ENCODE measurements around the gene CCDC170.
"Not testable (repeated sequence)": the region's sequence is repeated elsewhere in the genome, so short reads cannot be mapped to it uniquely, and the experiment has no call there.

The CCDC170 gene

GRCh38 chr6:151452750-151453427 lies 40.9 kb upstream of the CCDC170 start:
- H3K4me3 ChIP-seq (ENCODE audit: low read length) = peak overlapping the region; percentile 94
- no peak for TF ChIP-seq CTCF (conservative IDR thresholded peaks at IDR 0.05; ENCODE audit: low read depth, low read length)
- no peak for DNase-seq (ENCODE audit: low read depth)

DNA sequence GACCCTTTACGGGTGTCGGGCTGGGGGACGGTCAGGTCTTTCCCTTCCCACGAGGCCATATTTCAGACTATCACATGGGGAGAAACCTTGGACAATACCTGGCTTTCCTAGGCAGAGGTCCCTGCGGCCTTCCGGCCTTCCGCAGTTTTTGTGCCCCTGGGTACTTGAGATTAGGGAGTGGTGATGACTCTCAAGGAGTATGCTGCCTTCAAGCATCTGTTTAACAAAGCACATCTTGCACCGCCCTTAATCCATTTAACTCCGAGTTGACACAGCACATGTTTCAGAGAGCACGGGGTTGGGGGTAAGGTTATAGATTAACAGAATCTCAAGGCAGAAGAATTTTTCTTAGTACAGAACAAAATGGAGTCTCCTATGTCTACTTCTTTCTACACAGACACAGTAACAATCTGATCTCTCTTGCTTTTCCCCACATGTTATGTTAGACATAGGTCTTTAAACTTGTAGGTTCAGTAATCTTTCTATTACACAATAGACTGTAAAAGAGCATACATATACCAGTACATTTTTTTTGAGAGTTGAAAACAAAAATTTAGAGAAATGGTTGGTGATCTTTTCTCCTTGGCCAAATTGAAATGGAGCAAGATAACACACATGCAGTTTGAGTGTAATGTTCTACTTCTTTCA lies 37.9 kb upstream of the CCDC170 start:
- H3K4me3 ChIP-seq (ENCODE audit: low read length); DNase-seq (ENCODE audit: low read depth): not testable (repeated sequence)

DNA sequence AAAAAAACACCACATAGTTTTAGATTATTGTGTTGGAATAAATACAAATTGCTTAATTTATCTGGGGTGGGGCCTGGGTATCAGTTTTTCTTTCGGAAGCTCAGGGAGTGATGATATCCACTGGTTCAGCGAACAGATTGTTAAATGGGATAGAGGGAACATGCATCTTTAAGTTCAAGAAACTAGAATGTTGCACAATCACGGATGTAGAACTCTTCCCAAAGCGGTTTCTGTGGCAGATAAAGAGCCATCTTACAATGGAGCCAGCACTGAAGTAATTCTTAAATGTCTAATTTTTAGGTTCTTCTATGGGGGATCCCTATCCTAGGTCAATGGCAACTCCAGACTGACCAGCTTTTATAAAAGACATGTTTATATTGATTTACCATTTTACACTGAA lies 32.1 kb upstream of the CCDC170 start:
- no peak for DNase-seq (ENCODE audit: low read depth)
- no peak overlapping the region for H3K4me3 ChIP-seq (ENCODE audit: low read length)
- no peak for TF ChIP-seq CTCF (conservative IDR thresholded peaks at IDR 0.05; ENCODE audit: low read depth, low read length)

DNA sequence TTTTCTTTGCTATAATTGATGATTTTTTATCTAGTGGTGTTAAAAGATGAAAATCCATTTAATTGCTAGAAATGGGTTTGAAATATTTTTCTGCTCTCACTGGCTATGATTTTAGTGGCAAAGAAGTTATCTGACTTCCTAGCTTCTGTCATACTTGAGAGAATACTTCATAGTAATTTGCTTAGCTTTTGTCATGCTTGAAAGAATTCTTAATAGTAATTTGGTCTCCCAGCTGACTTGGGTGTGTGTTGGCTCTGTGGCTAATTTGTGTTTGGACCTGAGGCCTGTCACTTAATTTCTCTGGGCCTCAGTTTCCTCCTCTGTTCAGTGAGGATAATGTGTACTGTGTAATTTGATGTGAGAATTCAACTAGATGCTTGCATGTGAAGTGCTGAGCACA lies 29.1 kb upstream of the CCDC170 start:
- no peak for DNase-seq (ENCODE audit: low read depth)
- no peak for TF ChIP-seq CTCF (conservative IDR thresholded peaks at IDR 0.05; ENCODE audit: low read depth, low read length)

GRCh38 chr6:151475653-151476523 lies 17.9 kb upstream of the CCDC170 start:
- DNase-seq (ENCODE audit: low read depth) = no peak
- no peak overlapping the region for H3K4me3 ChIP-seq (ENCODE audit: low read length)

More for the DNA sequence above, 29.1 kb upstream of the CCDC170 start:
- H3K4me3 ChIP-seq (ENCODE audit: low read length) = no peak overlapping the region

DNA sequence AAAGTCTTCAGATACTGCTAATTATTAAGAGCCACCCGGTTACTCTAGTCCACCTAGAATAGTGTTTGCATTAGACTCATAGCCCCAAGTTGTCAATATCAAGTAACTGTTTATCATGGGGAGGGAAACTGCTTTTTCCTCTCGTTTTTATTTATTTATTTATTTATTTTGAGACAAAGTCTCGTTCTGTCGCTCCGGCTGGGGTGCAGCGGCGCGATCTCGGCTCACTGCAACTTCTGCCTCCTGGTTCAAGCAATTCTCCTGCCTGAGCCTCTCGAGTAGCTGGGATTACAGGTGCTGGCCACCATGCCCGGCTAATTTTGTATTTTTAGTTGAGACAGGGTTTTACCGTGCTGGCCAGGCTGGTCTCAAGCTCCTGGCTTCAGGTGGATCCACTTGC lies 16.1 kb upstream of the CCDC170 start:
- no peak for TF ChIP-seq CTCF (conservative IDR thresholded peaks at IDR 0.05; ENCODE audit: low read depth, low read length)
- DNase-seq (ENCODE audit: low read depth) = no peak
- no peak overlapping the region for H3K4me3 ChIP-seq (ENCODE audit: low read length)

More at GRCh38 chr6:151475653-151476523, 17.9 kb upstream of the CCDC170 start:
- peak; percentile 73 for TF ChIP-seq CTCF (conservative IDR thresholded peaks at IDR 0.05; ENCODE audit: low read depth, low read length)

GRCh38 chr6:151478670-151479069 lies 15.1 kb upstream of the CCDC170 start:
- no peak for TF ChIP-seq CTCF (conservative IDR thresholded peaks at IDR 0.05; ENCODE audit: low read depth, low read length)

More at GRCh38 chr6:151478670-151479069, 15.1 kb upstream of the CCDC170 start:
- no peak for DNase-seq (ENCODE audit: low read depth)
- no peak overlapping the region for H3K4me3 ChIP-seq (ENCODE audit: low read length)
